Measurements from ENCODE around the gene VPS54. TPM values are rescaled to one million over a fixed set of nuclear protein-coding genes. Genes with fewer than 3 reads are reported as not detected.
"Not testable (repeated sequence)": the region's sequence is repeated elsewhere in the genome, so short reads cannot be mapped to it uniquely, and the experiment has no call there.

The VPS54 gene
- total RNA-seq, 1 experiment from 2014 or later = 21.2 TPM

GRCh38 chr2:63992061-63992685 is 27.1 kb downstream of the VPS54 start:
- DNase-seq (ENCODE audit: low read depth, low spot score) = no peak
- TF ChIP-seq REST (IDR thresholded peaks at IDR 0.05; ENCODE audit: insufficient read depth in 1 of 2, low read depth in 2 of 2, low read length in 1 of 2) (no peak), TCF7L2 (IDR thresholded peaks at IDR 0.05; ENCODE audit: low read depth, low read length) (no peak), SIN3A (IDR thresholded peaks at IDR 0.05; ENCODE audit: borderline replicate concordance, insufficient read depth, low read depth, low read length) (no peak), CTCF (IDR thresholded peaks at IDR 0.05) (no peak), POLR2AphosphoS5 (IDR thresholded peaks at IDR 0.05; ENCODE audit: low read depth, low read length) (no peak)
- H3K36me3 ChIP-seq (ENCODE audit: control insufficient read depth, insufficient read depth, low read length) = no peaks in the 10 kb centered on the region
- no TSS peak for BruUV-seq (replicated peaks)
- ATAC-seq = no peak
- in situ Hi-C loops (cut with HindIII; ENCODE audit: low pct_unique_long_range_greater_than_20kb, low sequenced_read_pairs) = no loop called here
- no peaks in the 10 kb centered on the region for H3K27me3 ChIP-seq (ENCODE audit: control insufficient read depth, insufficient read depth, low read length)
- ChIA-PET POLR2A (no interaction called here), CTCF (no interaction called here)
- no peaks in the 10 kb centered on the region for H3K9me3 ChIP-seq (ENCODE audit: control insufficient read depth, insufficient read depth, low read depth, low read length)
- H3K4me3 ChIP-seq (ENCODE audit: low read depth in 2 of 2, low read length in 2 of 2) = no peak overlapping the region
- H3K4me1 ChIP-seq (ENCODE audit: control insufficient read depth, insufficient read depth, low read length) = no peaks in the 10 kb centered on the region
- intact Hi-C loops (cut with micrococcal nuclease; ENCODE audit: unreplicated experiment) = no loop called here
- H3K27ac ChIP-seq (ENCODE audit: low read length) = no peak overlapping the region

GRCh38 chr2:63991173-63991999 is 27.8 kb downstream of the VPS54 start:
- H3K36me3 ChIP-seq (ENCODE audit: control insufficient read depth, insufficient read depth, low read length); DNase-seq (ENCODE audit: low read depth, low spot score); H3K9me3 ChIP-seq (ENCODE audit: control insufficient read depth, insufficient read depth, low read depth, low read length); H3K27me3 ChIP-seq (ENCODE audit: control insufficient read depth, insufficient read depth, low read length); in situ Hi-C loops (cut with HindIII; ENCODE audit: low pct_unique_long_range_greater_than_20kb, low sequenced_read_pairs); intact Hi-C loops (cut with micrococcal nuclease; ENCODE audit: unreplicated experiment); ATAC-seq; H3K27ac ChIP-seq (ENCODE audit: low read length); H3K4me3 ChIP-seq (ENCODE audit: low read depth in 2 of 2, low read length in 2 of 2); BruUV-seq (replicated peaks); H3K4me1 ChIP-seq (ENCODE audit: control insufficient read depth, insufficient read depth, low read length); POLR2A ChIA-PET; CTCF ChIA-PET: not testable (repeated sequence)

GRCh38 chr2:63990072-63990471 is 29.2 kb downstream of the VPS54 start:
- no peak overlapping the region for H3K27ac ChIP-seq (ENCODE audit: low read length)
- POLR2A ChIA-PET = no interaction called here
- H3K4me1 ChIP-seq (ENCODE audit: control insufficient read depth, insufficient read depth, low read length) = 0 out of 2 replicates have a peak, but pooled peaks cover 3% of the 10 kb centered on the region
- H3K9me3 ChIP-seq (ENCODE audit: control insufficient read depth, insufficient read depth, low read depth, low read length) = no peaks in the 10 kb centered on the region
- H3K27me3 ChIP-seq (ENCODE audit: control insufficient read depth, insufficient read depth, low read length) = no peaks in the 10 kb centered on the region
- intact Hi-C loops (cut with micrococcal nuclease; ENCODE audit: unreplicated experiment) = no loop called here
- H3K4me3 ChIP-seq (ENCODE audit: low read depth in 2 of 2, low read length in 2 of 2) = no peak overlapping the region
- TF ChIP-seq POLR2AphosphoS5 (IDR thresholded peaks at IDR 0.05; ENCODE audit: low read depth, low read length) (no peak), REST (IDR thresholded peaks at IDR 0.05; ENCODE audit: insufficient read depth in 1 of 2, low read depth in 2 of 2, low read length in 1 of 2) (no peak), TCF7L2 (IDR thresholded peaks at IDR 0.05; ENCODE audit: low read depth, low read length) (no peak), SIN3A (IDR thresholded peaks at IDR 0.05; ENCODE audit: borderline replicate concordance, insufficient read depth, low read depth, low read length) (no peak), CTCF (IDR thresholded peaks at IDR 0.05) (no peak)
- ATAC-seq = no peak
- no TSS peak for BruUV-seq (replicated peaks)
- H3K36me3 ChIP-seq (ENCODE audit: control insufficient read depth, insufficient read depth, low read length) = no peaks in the 10 kb centered on the region
- CTCF ChIA-PET = no interaction called here
- in situ Hi-C loops (cut with HindIII; ENCODE audit: low pct_unique_long_range_greater_than_20kb, low sequenced_read_pairs) = no loop called here
- DNase-seq (ENCODE audit: low read depth, low spot score) = no peak
